ENCODE results near the gene LSM4. TPM values are rescaled to one million over a fixed set of nuclear protein-coding genes. Genes with fewer than 3 reads are reported as not detected.

The LSM4 gene
- total and polyA plus RNA-seq, 10 of the 15 experiments (the other 5 are each of a cell fraction or from before 2014, with no cell fraction given), result 12.6 to 652 (median 217) TPM

GRCh38 chr19:18284712-18285360 is 38.0 kb downstream of the LSM4 start:
- no TSS peak for BruUV-seq (replicated peaks)
- H3K27me3 ChIP-seq (replicated peaks in 1 of 2; ENCODE audit: control insufficient read depth in 2 of 2, insufficient read depth in 2 of 2, low read length in 1 of 2), result no peaks in the 10 kb centered on the region
- ChIA-PET SMC1A (ENCODE audit: uncharacterized antibody, unreplicated experiment) (interaction anchor here (1.4 kb wide), 1 partner anchor 37 kb away, joined by 4 read pairs; no protein-coding TSS in a partner anchor), CTCF (interaction anchor here (0.9 to 3.1 kb wide), 3 partner anchors 15 to 133 kb away, joined by 3 to 11 read pairs (median 3); no protein-coding TSS in a partner anchor), POLR2A (interaction anchor here (0.8 to 2.8 kb wide), 5 partner anchors 8 to 44 kb away, joined by 3 to 24 read pairs (median 4); partner anchors contain the start of gene LSM4), RAD21 (ENCODE audit: unreplicated experiment) (interaction anchor here (0.7 to 1.2 kb wide), 3 partner anchors 20 to 550 kb away, joined by 3 to 4 read pairs (median 3); partner anchors contain the start of gene LSM4)
- in situ Hi-C loops (cut with MboI) (no loop called here), intact Hi-C loops (cut with micrococcal nuclease; ENCODE audit: unreplicated experiment) (no loop called here)
- H2AFZ ChIP-seq (ENCODE audit: control insufficient read depth, low read depth, low read length), result peak overlapping the region; percentile 66
- peaks cover 19% of the 10 kb centered on the region for H3K79me2 ChIP-seq (ENCODE audit: control insufficient read depth, insufficient read depth, low read length)
- peak overlapping the region; percentile 68 for H3K9ac ChIP-seq (ENCODE audit: control insufficient read depth, insufficient read depth, low read length)
- no peaks in the 10 kb centered on the region for H3K36me3 ChIP-seq (ENCODE audit: control insufficient read depth in 2 of 2, insufficient read depth in 2 of 2, low read length in 1 of 2)
- WGBS (ENCODE audit: insufficient coverage, insufficient replicate concordance, low lambda C conversion rate, missing lambda C conversion rate), result 4% methylated on average over 12 of the region's 12 CpGs
- no peaks in the 10 kb centered on the region for H4K20me1 ChIP-seq (ENCODE audit: control insufficient read depth, insufficient read depth)
- DNase-seq (ENCODE audit: low read depth, low spot score), result no peak
- H3K9me3 ChIP-seq (replicated peaks; ENCODE audit: control insufficient read depth, insufficient read depth, low read length), result no peaks in the 10 kb centered on the region
- peaks cover 27% of the 10 kb centered on the region for H3K4me1 ChIP-seq (ENCODE audit: control insufficient read depth, insufficient read depth, low read length)
- no peak overlapping the region for H3K4me3 ChIP-seq
- peak overlapping the region; percentile 59 for H3K4me2 ChIP-seq (ENCODE audit: control insufficient read depth, insufficient read depth)
- no peak for ATAC-seq
- FAIRE-seq, result peak; percentile 38
- peak overlapping the region; percentile 72 for H3K27ac ChIP-seq (ENCODE audit: control insufficient read depth, insufficient read depth)
- TF ChIP-seq STAT1 (conservative IDR thresholded peaks at IDR 0.05), result no peak
- TF ChIP-seq CBX3 (IDR thresholded peaks at IDR 0.05; ENCODE audit: borderline replicate concordance, low read depth), result no peak
- TF ChIP-seq EGR1 (IDR thresholded peaks at IDR 0.05; ENCODE audit: borderline replicate concordance in 1 of 2, low read depth in 2 of 2, low read length in 2 of 2), result peak in 1 of 2 experiments; percentile 63; a peak in 2 of 3 replicates
- no peak for TF ChIP-seq SRF (IDR thresholded peaks at IDR 0.05; ENCODE audit: low read depth in 2 of 2, low read length in 2 of 2)
- TF ChIP-seq IRF3 (IDR thresholded peaks at IDR 0.05), result no peak
- peak; percentile 49; the same call in 1 of the 2 replicates for TF ChIP-seq ZNF687 (IDR thresholded peaks at IDR 0.05)
- no peak for TF ChIP-seq SIN3A (IDR thresholded peaks at IDR 0.05; ENCODE audit: low read depth, low read length)
- TF ChIP-seq NR2F1 (conservative IDR thresholded peaks at IDR 0.05), result peak; percentile 72
- TF ChIP-seq RB1 (IDR thresholded peaks at IDR 0.05; ENCODE audit: borderline replicate concordance), result 0 out of 2 replicates have a peak, but pooled peaks have one; percentile 29
- peak; percentile 66; the same call in 1 of the 2 replicates for TF ChIP-seq MLLT1 (IDR thresholded peaks at IDR 0.05)
- no peak for TF ChIP-seq PRDM15 (CRISPR knock-in tag; IDR thresholded peaks at IDR 0.05)
